Activated CD4-positive, alpha-beta T cell treated with anti-CD3 and anti-CD28 coated beads, Interleukin-2, amount 10 ng/mL, durations not matched to agents 7 days and 5 days (primary cell): ENCODE measurements around the gene CERS6. TPM values are rescaled to one million over a fixed set of nuclear protein-coding genes. Genes with fewer than 3 reads are reported as not detected.
"Not testable (repeated sequence)": the region's sequence is repeated elsewhere in the genome, so short reads cannot be mapped to it uniquely, and the experiment has no call there.

Experiments used
- CTCF ChIA-PET: fragments of 350-600 bp; sonication (Branson Sonifier 250); formaldehyde crosslinking; loops from one replicate; lab custom pipeline; 2021; ENCODE audit warnings: antibody characterized with exemption; lab: Charles Lee
- POLR2A ChIA-PET: fragments of 350-600 bp; sonication (Branson Sonifier 250); formaldehyde crosslinking; loops from one replicate; lab custom pipeline; 2021; ENCODE audit warnings: antibody characterized with exemption; lab: Charles Lee
- DNase-seq: peaks from one replicate; pipeline ENCODE4 v3.0.0-alpha.2; 2020
- H3K27ac Mint-ChIP-seq: one replicate; pipeline ENCODE4 v1.8.0; 2021; ENCODE audit warnings: mild to moderate bottlenecking, moderate library complexity, mixed read lengths
- H3K27me3 Mint-ChIP-seq: one replicate; pipeline ENCODE4 v1.8.0; 2021; ENCODE audit warnings: mixed read lengths
- H3K36me3 Mint-ChIP-seq: one replicate; pipeline ENCODE4 v1.8.0; 2021; ENCODE audit warnings: low read depth, mixed read lengths
- H3K4me1 Mint-ChIP-seq: one replicate; pipeline ENCODE4 v1.8.0; 2021; ENCODE audit warnings: mixed read lengths
- H3K4me3 Mint-ChIP-seq: one replicate; pipeline ENCODE4 v1.8.0; 2021; ENCODE audit warnings: mild to moderate bottlenecking, moderate library complexity, mixed read lengths
- H3K9me3 Mint-ChIP-seq: one replicate; pipeline ENCODE4 v1.8.0; 2021; ENCODE audit warnings: mixed read lengths
- total RNA-seq, 2 experiments: library from RNA; stranded (reverse); gene quantifications; one replicate each; pipeline ENCODE4 v1.2.3, GENCODE V29; 2021

CERS6 gene
- total RNA-seq, 2 experiments from 2014 or later, result 12.1 to 14.9 TPM

- Mint-ChIP-seq H3K4me1 (no peaks in the 10 kb centered on the region), H3K36me3 (no peaks in the 10 kb centered on the region), H3K27ac (no peak overlapping the region), H3K4me3 (no peak overlapping the region), H3K9me3 (no peaks in the 10 kb centered on the region), H3K27me3 (no peaks in the 10 kb centered on the region)
- CTCF ChIA-PET, result no interaction called here
- peak; percentile 49 for DNase-seq
- POLR2A ChIA-PET, result no interaction called here
These were observed 317.8 kb downstream of the CERS6 start for GRCh38 chr2:168773719-168774521.

- Mint-ChIP-seq H3K4me1 (no peaks in the 10 kb centered on the region), H3K27ac (no peak overlapping the region), H3K4me3 (no peak overlapping the region), H3K27me3 (no peaks in the 10 kb centered on the region), H3K9me3 (no peaks in the 10 kb centered on the region), H3K36me3 (no peaks in the 10 kb centered on the region)
- POLR2A ChIA-PET, result no interaction called here
- CTCF ChIA-PET, result no interaction called here
- no peak for DNase-seq
These were observed 319.8 kb downstream of the CERS6 start for GRCh38 chr2:168775837-168776236.

- Mint-ChIP-seq H3K36me3 (no peaks in the 10 kb centered on the region), H3K9me3 (no peaks in the 10 kb centered on the region), H3K4me1 (no peaks in the 10 kb centered on the region), H3K4me3 (no peak overlapping the region), H3K27me3 (no peaks in the 10 kb centered on the region), H3K27ac (no peak overlapping the region)
- POLR2A ChIA-PET, result no interaction called here
- CTCF ChIA-PET, result no interaction called here
- DNase-seq, result no peak
These were observed 324.6 kb downstream of the CERS6 start for GRCh38 chr2:168780669-168781071.

- Mint-ChIP-seq H3K27me3 (no peaks in the 10 kb centered on the region), H3K4me3 (no peak overlapping the region), H3K9me3 (no peaks in the 10 kb centered on the region), H3K27ac (no peak overlapping the region), H3K36me3 (no peaks in the 10 kb centered on the region), H3K4me1 (no peaks in the 10 kb centered on the region)
- ChIA-PET CTCF (no interaction called here), POLR2A (no interaction called here)
- no peak for DNase-seq
These were observed 325.2 kb downstream of the CERS6 start for GRCh38 chr2:168781191-168781817.

GRCh38 chr2:168782271-168782670 is 326.2 kb downstream of the CERS6 start:
- CTCF ChIA-PET, result interaction anchor here (0.8 kb wide), 1 partner anchor 65 kb away, joined by 3 read pairs; no protein-coding TSS in a partner anchor
- Mint-ChIP-seq H3K36me3 (no peaks in the 10 kb centered on the region), H3K4me1 (no peaks in the 10 kb centered on the region), H3K9me3 (no peaks in the 10 kb centered on the region), H3K4me3 (no peak overlapping the region), H3K27me3 (no peaks in the 10 kb centered on the region), H3K27ac (no peak overlapping the region)
- POLR2A ChIA-PET, result no interaction called here
- no peak for DNase-seq

GRCh38 chr2:168784993-168785392 is 328.9 kb downstream of the CERS6 start:
- DNase-seq, result no peak
- POLR2A ChIA-PET, result no interaction called here
- H3K4me1 Mint-ChIP-seq, result no peaks in the 10 kb centered on the region
- H3K27me3 Mint-ChIP-seq, result no peaks in the 10 kb centered on the region
- no peaks in the 10 kb centered on the region for H3K36me3 Mint-ChIP-seq
- H3K9me3 Mint-ChIP-seq, result no peaks in the 10 kb centered on the region
- CTCF ChIA-PET, result interaction anchor here (0.6 to 1.2 kb wide), 2 partner anchors 77 to 150 kb away, joined by 3 read pairs; no protein-coding TSS in a partner anchor
- H3K4me3 Mint-ChIP-seq, result no peak overlapping the region
- no peak overlapping the region for H3K27ac Mint-ChIP-seq

GRCh38 chr2:168787098-168787781 is 331.2 kb downstream of the CERS6 start:
- Mint-ChIP-seq H3K27me3 (no peaks in the 10 kb centered on the region), H3K9me3 (no peaks in the 10 kb centered on the region), H3K36me3 (no peaks in the 10 kb centered on the region), H3K4me3 (no peak overlapping the region), H3K4me1 (no peaks in the 10 kb centered on the region), H3K27ac (no peak overlapping the region)
- CTCF ChIA-PET, result no interaction called here
- DNase-seq, result no peak
- POLR2A ChIA-PET, result no interaction called here

GRCh38 chr2:168787782-168788376 is 331.8 kb downstream of the CERS6 start:
- no peak overlapping the region for H3K4me3 Mint-ChIP-seq

GRCh38 chr2:168789776-168790175 is 333.7 kb downstream of the CERS6 start:
- CTCF ChIA-PET, result no interaction called here
- Mint-ChIP-seq H3K9me3 (peaks cover 2% of the 10 kb centered on the region), H3K4me1 (no peaks in the 10 kb centered on the region), H3K27me3 (peaks cover 4% of the 10 kb centered on the region), H3K27ac (no peak overlapping the region), H3K4me3 (no peak overlapping the region), H3K36me3 (no peaks in the 10 kb centered on the region)
- no peak for DNase-seq
- POLR2A ChIA-PET, result no interaction called here

More at GRCh38 chr2:168787782-168788376, 331.8 kb downstream of the CERS6 start:
- CTCF ChIA-PET, result no interaction called here
- H3K4me1 Mint-ChIP-seq, result no peaks in the 10 kb centered on the region
- no peak for DNase-seq
- no peaks in the 10 kb centered on the region for H3K9me3 Mint-ChIP-seq
- no peaks in the 10 kb centered on the region for H3K27me3 Mint-ChIP-seq
- H3K27ac Mint-ChIP-seq, result no peak overlapping the region
- POLR2A ChIA-PET, result no interaction called here
- H3K36me3 Mint-ChIP-seq, result no peaks in the 10 kb centered on the region

GRCh38 chr2:168790226-168790902 is 334.3 kb downstream of the CERS6 start:
- ChIA-PET CTCF (no interaction called here), POLR2A (no interaction called here)
- peaks cover 7% of the 10 kb centered on the region for H3K27me3 Mint-ChIP-seq
- peaks cover 2% of the 10 kb centered on the region for H3K9me3 Mint-ChIP-seq
- H3K4me1 Mint-ChIP-seq, result no peaks in the 10 kb centered on the region
- no peaks in the 10 kb centered on the region for H3K36me3 Mint-ChIP-seq
- DNase-seq, result no peak
- no peak overlapping the region for H3K4me3 Mint-ChIP-seq
- H3K27ac Mint-ChIP-seq, result no peak overlapping the region

GRCh38 chr2:168791140-168791539 is 335.1 kb downstream of the CERS6 start:
- H3K27ac Mint-ChIP-seq, H3K4me1 Mint-ChIP-seq, H3K36me3 Mint-ChIP-seq, CTCF ChIA-PET, DNase-seq, H3K4me3 Mint-ChIP-seq, H3K9me3 Mint-ChIP-seq, POLR2A ChIA-PET, H3K27me3 Mint-ChIP-seq: not testable (repeated sequence)

- no peak overlapping the region for H3K27ac Mint-ChIP-seq
- POLR2A ChIA-PET, result no interaction called here
- peaks cover 7% of the 10 kb centered on the region for H3K27me3 Mint-ChIP-seq
- no peak for DNase-seq
- CTCF ChIA-PET, result no interaction called here
- H3K36me3 Mint-ChIP-seq, result no peaks in the 10 kb centered on the region
- H3K9me3 Mint-ChIP-seq, result peaks cover 2% of the 10 kb centered on the region
- H3K4me3 Mint-ChIP-seq, result no peak overlapping the region
- no peaks in the 10 kb centered on the region for H3K4me1 Mint-ChIP-seq
These were observed 337.5 kb downstream of the CERS6 start for GRCh38 chr2:168793596-168793995.
